H9 (cell line): ENCODE results near the gene SCP2D1. TPM values are rescaled to one million over a fixed set of nuclear protein-coding genes. Genes with fewer than 3 reads are reported as not detected.

Experiments
- DNase-seq: peaks from one replicate; pipeline ENCODE4 v3.0.0-alpha.2; 2017
- H2AFZ ChIP-seq: one replicate; pipeline ENCODE4 v1.6.1; 2013; ENCODE audit warnings: mild to moderate bottlenecking, low read length, control low read depth, moderate library complexity
- H2AK5ac ChIP-seq: 2 replicates; pipeline ENCODE4 v1.6.1; 2013; ENCODE audit warnings: low read length, control low read depth, mixed read lengths; ENCODE audit not compliant: insufficient read length
- H2BK120ac ChIP-seq: one replicate; pipeline ENCODE4 v1.6.1; 2013; ENCODE audit warnings: low read depth, mild to moderate bottlenecking, low read length, control low read depth, inconsistent platforms; ENCODE audit not compliant: poor library complexity, severe bottlenecking
- H2BK12ac ChIP-seq: 2 replicates; pipeline ENCODE4 v1.6.1; 2013; ENCODE audit warnings: low read length, control low read depth, mixed read lengths, low read depth; ENCODE audit not compliant: insufficient read length
- H2BK15ac ChIP-seq: 2 replicates; pipeline ENCODE4 v1.6.1; 2013; ENCODE audit warnings: low read depth, low read length, control low read depth
- H2BK20ac ChIP-seq: one replicate; pipeline ENCODE4 v1.6.1; 2013; ENCODE audit warnings: low read depth, mild to moderate bottlenecking, low read length, control low read depth, inconsistent platforms; ENCODE audit not compliant: poor library complexity, severe bottlenecking
- H2BK5ac ChIP-seq: 2 replicates; pipeline ENCODE4 v1.6.1; 2013; ENCODE audit warnings: low read length, control low read depth, mixed read lengths; ENCODE audit not compliant: insufficient read length
- H3K14ac ChIP-seq: 2 replicates; pipeline ENCODE4 v1.6.1; 2013; ENCODE audit warnings: low read length, control low read depth; ENCODE audit not compliant: insufficient read depth
- H3K18ac ChIP-seq: 2 replicates; pipeline ENCODE4 v1.6.1; 2013; ENCODE audit warnings: low read depth, mild to moderate bottlenecking, mixed read lengths, low read length, control low read depth; ENCODE audit not compliant: insufficient read length
- H3K23ac ChIP-seq: 2 replicates; pipeline ENCODE4 v1.6.1; 2013; ENCODE audit warnings: low read length, control low read depth, mixed read lengths, low read depth; ENCODE audit not compliant: insufficient read length
- H3K23me2 ChIP-seq: 2 replicates; pipeline ENCODE4 v1.6.1; 2013; ENCODE audit warnings: low read depth, mild to moderate bottlenecking, mixed read lengths, low read length, control low read depth; ENCODE audit not compliant: insufficient read length, poor library complexity, severe bottlenecking
- H3K27ac ChIP-seq: 2 replicates; pipeline ENCODE4 v1.5.1; 2013; ENCODE audit warnings: low read length, control low read depth, mixed read lengths, low read depth; ENCODE audit not compliant: insufficient read length
- H3K27me3 ChIP-seq: 2 replicates; pipeline ENCODE4 v1.6.1; 2013; ENCODE audit warnings: low read length, control low read depth, inconsistent platforms; ENCODE audit not compliant: insufficient read depth
- H3K4ac ChIP-seq: 2 replicates; pipeline ENCODE4 v1.6.1; 2013; ENCODE audit warnings: low read depth, mild to moderate bottlenecking, control low read depth, inconsistent platforms, low read length, moderate library complexity
- H3K4me1 ChIP-seq: 2 replicates; pipeline ENCODE4 v1.6.1; 2013; ENCODE audit warnings: low read length, control low read depth, inconsistent platforms; ENCODE audit not compliant: insufficient read depth
- H3K4me2 ChIP-seq: 2 replicates; pipeline ENCODE4 v1.6.1; 2013; ENCODE audit warnings: low read length, control low read depth, mixed read lengths; ENCODE audit not compliant: insufficient read length, insufficient read depth
- H3K56ac ChIP-seq: 2 replicates; pipeline ENCODE4 v1.6.1; 2013; ENCODE audit warnings: low read depth, mild to moderate bottlenecking, mixed read lengths, low read length, control low read depth; ENCODE audit not compliant: insufficient read length
- H3K79me1 ChIP-seq: 2 replicates; pipeline ENCODE4 v1.6.1; 2013; ENCODE audit warnings: low read depth, mild to moderate bottlenecking, moderate library complexity, low read length, control low read depth, inconsistent platforms; ENCODE audit not compliant: insufficient read depth, poor library complexity, severe bottlenecking
- H3K79me2 ChIP-seq: 2 replicates; pipeline ENCODE4 v1.6.1; 2013; ENCODE audit warnings: low read length, control low read depth, inconsistent platforms; ENCODE audit not compliant: insufficient read depth
- H3K9ac ChIP-seq: 2 replicates; pipeline ENCODE4 v1.6.1; 2013; ENCODE audit warnings: low read length, control low read depth, mixed read lengths; ENCODE audit not compliant: insufficient read length; ENCODE audit errors: extremely low read depth
- H3K9me3 ChIP-seq: one replicate; pipeline ENCODE4 v1.6.1; 2013; ENCODE audit warnings: low read depth, low read length, inconsistent platforms; ENCODE audit not compliant: control insufficient read depth
- H3T11ph ChIP-seq: one replicate; pipeline ENCODE4 v1.6.1; 2013; ENCODE audit warnings: mild to moderate bottlenecking, low read length, control low read depth, inconsistent platforms
- H4K20me1 ChIP-seq: one replicate; pipeline ENCODE4 v1.6.1; 2013; ENCODE audit not compliant: control insufficient read depth, insufficient read length, insufficient read depth
- H4K5ac ChIP-seq: 2 replicates; pipeline ENCODE4 v1.6.1; 2013; ENCODE audit warnings: low read depth, mild to moderate bottlenecking, mixed read lengths, low read length, control low read depth; ENCODE audit not compliant: insufficient read length
- H4K8ac ChIP-seq: replicated peaks from 2 replicates; pipeline ENCODE4 v1.6.1; 2013; ENCODE audit warnings: low read length, control low read depth, mixed read lengths, low read depth; ENCODE audit not compliant: insufficient read length
- H4K91ac ChIP-seq: 2 replicates; pipeline ENCODE4 v1.6.1; 2013; ENCODE audit warnings: low read depth, mild to moderate bottlenecking, moderate library complexity, mixed read lengths, low read length, control low read depth; ENCODE audit not compliant: insufficient read length
- H3K27ac Mint-ChIP-seq, 3 experiments: 2 replicates in 2 of 3; 3 replicates in 1 of 3; pipeline ENCODE4 v1.8.0; 2020 to 2021; ENCODE audit warnings: mixed read lengths in 3 of 3, mild to moderate bottlenecking in 1 of 3, moderate library complexity in 1 of 3
- H3K27me3 Mint-ChIP-seq: 2 replicates; pipeline ENCODE4 v1.8.0; 2021; ENCODE audit warnings: low read depth, mild to moderate bottlenecking, moderate library complexity, mixed read lengths
- H3K36me3 Mint-ChIP-seq, 3 experiments: 2 replicates in 2 of 3; 3 replicates in 1 of 3; pipeline ENCODE4 v1.8.0; 2020 to 2021; ENCODE audit warnings: low read depth in 3 of 3, mixed read lengths in 3 of 3; ENCODE audit not compliant: insufficient read depth in 1 of 3
- H3K4me1 Mint-ChIP-seq, 2 experiments: 2 replicates each; pipeline ENCODE4 v1.8.0; 2020; ENCODE audit warnings: mixed read lengths in 2 of 2
- H3K4me3 Mint-ChIP-seq, 2 experiments: 2 replicates in 1 of 2; 3 replicates in 1 of 2; pipeline ENCODE4 v1.8.0; 2020 to 2021; ENCODE audit warnings: mild to moderate bottlenecking in 2 of 2, mixed read lengths in 2 of 2, moderate library complexity in 1 of 2
- H3K9me3 Mint-ChIP-seq, 2 experiments: 2 replicates in 1 of 2; 3 replicates in 1 of 2; pipeline ENCODE4 v1.8.0; 2020; ENCODE audit warnings: mild to moderate bottlenecking in 2 of 2, mixed read lengths in 2 of 2, moderate library complexity in 1 of 2
- WGBS: extraction: QIAGEN DNeasy Blood & Tissue Kit; methylation state at CpG from one replicate; pipeline ENCODE4 v1.1.7; 2013; ENCODE audit warnings: missing lambda C conversion rate, low lambda C conversion rate, mixed read lengths; ENCODE audit not compliant: insufficient read length; ENCODE audit errors: extremely low coverage; 5-methylcytosine and 5-hydroxymethylcytosine counted together
- total RNA-seq: library from RNA; stranded (reverse); gene quantifications from 2 replicates; pipeline ENCODE4 v1.2.1, GENCODE V29; 2021
- TF ChIP-seq, protein P1 (sequence below): fragments of 200-600 bp; sonication (generic); conservative IDR thresholded peaks from 3 replicates; pipeline ENCODE4 v1.8.0; 2021; ENCODE audit warnings: antibody characterized with exemption, mild to moderate bottlenecking

The SCP2D1 gene
- total RNA-seq, 1 experiment from 2014 or later, result not detected

DNA sequence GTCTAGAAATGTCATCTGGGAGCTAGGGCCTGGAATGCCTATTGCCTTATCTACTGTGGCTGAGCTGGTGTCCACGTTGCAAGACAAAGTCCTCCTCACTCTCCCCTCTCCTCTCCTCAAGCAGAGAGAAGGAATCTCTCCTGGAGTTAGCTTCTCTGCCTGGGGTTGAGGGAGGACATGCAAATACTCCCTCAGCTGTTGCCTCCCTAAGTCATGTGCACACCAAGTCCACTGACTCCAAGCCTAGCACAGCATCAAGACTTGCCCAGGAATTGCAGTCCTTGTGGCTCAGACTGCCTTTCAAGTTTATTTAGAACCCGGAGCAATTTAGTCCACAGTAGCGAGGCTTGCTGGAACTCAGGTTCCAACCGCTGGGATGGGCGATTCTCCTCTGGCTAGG lies 38.0 kb upstream of the SCP2D1 start:
- H4K20me1 ChIP-seq, result no peaks in the 10 kb centered on the region
- H4K5ac ChIP-seq, result no peak overlapping the region
- peaks cover 0 to 3% of the 10 kb centered on the region in 2 experiments; a peak in 1 of 4 replicates for H3K4me1 Mint-ChIP-seq
- H3K79me1 ChIP-seq, result no peaks in the 10 kb centered on the region
- no peak overlapping the region for H3T11ph ChIP-seq
- H3K27ac ChIP-seq, result no peak overlapping the region
- no peak overlapping the region for H2BK5ac ChIP-seq
- no peak overlapping the region for H3K56ac ChIP-seq
- no peak overlapping the region for H3K27ac Mint-ChIP-seq
- H2BK20ac ChIP-seq, result no peak overlapping the region
- no peaks in the 10 kb centered on the region for H3K9me3 ChIP-seq
- no peak overlapping the region for H3K9ac ChIP-seq
- H4K8ac ChIP-seq, result no peak overlapping the region
- no peak for DNase-seq
- no peak overlapping the region for H2BK12ac ChIP-seq
- TF ChIP-seq, protein P1, sequence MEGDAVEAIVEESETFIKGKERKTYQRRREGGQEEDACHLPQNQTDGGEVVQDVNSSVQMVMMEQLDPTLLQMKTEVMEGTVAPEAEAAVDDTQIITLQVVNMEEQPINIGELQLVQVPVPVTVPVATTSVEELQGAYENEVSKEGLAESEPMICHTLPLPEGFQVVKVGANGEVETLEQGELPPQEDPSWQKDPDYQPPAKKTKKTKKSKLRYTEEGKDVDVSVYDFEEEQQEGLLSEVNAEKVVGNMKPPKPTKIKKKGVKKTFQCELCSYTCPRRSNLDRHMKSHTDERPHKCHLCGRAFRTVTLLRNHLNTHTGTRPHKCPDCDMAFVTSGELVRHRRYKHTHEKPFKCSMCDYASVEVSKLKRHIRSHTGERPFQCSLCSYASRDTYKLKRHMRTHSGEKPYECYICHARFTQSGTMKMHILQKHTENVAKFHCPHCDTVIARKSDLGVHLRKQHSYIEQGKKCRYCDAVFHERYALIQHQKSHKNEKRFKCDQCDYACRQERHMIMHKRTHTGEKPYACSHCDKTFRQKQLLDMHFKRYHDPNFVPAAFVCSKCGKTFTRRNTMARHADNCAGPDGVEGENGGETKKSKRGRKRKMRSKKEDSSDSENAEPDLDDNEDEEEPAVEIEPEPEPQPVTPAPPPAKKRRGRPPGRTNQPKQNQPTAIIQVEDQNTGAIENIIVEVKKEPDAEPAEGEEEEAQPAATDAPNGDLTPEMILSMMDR, result no peak
- H3K23me2 ChIP-seq, result no peaks in the 10 kb centered on the region
- H2BK120ac ChIP-seq, result no peak overlapping the region
- no peak overlapping the region for H3K14ac ChIP-seq
- no peak overlapping the region for H3K18ac ChIP-seq
- H2AFZ ChIP-seq, result no peak overlapping the region
- no peak overlapping the region for H3K4ac ChIP-seq
- no peak overlapping the region for H2AK5ac ChIP-seq
- WGBS, result no CpG with 5 or more reads among the region's 5 CpGs
- H2BK15ac ChIP-seq, result no peak overlapping the region
- H3K9me3 Mint-ChIP-seq, result no peaks in the 10 kb centered on the region; a peak in 1 of 5 replicates
- H3K27me3 Mint-ChIP-seq, result peaks cover 3% of the 10 kb centered on the region; the same call in 1 of the 2 replicates
- no peaks in the 10 kb centered on the region for H3K27me3 ChIP-seq
- no peaks in the 10 kb centered on the region for H3K36me3 Mint-ChIP-seq
- H3K79me2 ChIP-seq, result no peaks in the 10 kb centered on the region
- no peak overlapping the region for H4K91ac ChIP-seq
- no peak overlapping the region for H3K23ac ChIP-seq
- no peak overlapping the region for H3K4me2 ChIP-seq
- no peaks in the 10 kb centered on the region for H3K4me1 ChIP-seq
- H3K4me3 Mint-ChIP-seq, result no peak overlapping the region
